ENCODE measurements around the gene PDK1.

- TF ChIP-seq CTCF (IDR thresholded peaks at IDR 0.05) (no peak), POLR2A (IDR thresholded peaks at IDR 0.05) (no peak), POLR2AphosphoS5 (IDR thresholded peaks at IDR 0.05) (no peak)
These were observed 56.2 kb downstream of the PDK1 start for GRCh38 chr2:172612051-172612450.
